ENCODE results near the gene FBXW11. TPM values are rescaled to one million over a fixed set of nuclear protein-coding genes. Genes with fewer than 3 reads are reported as not detected.
A peak's percentile ranks its signal among the peaks of the same experiment; 100 is the strongest.

Gene FBXW11
- total and polyA plus RNA-seq, 2 of the 13 experiments (the other 11 are each of a cell fraction or from before 2014, with no cell fraction given) = 31.7 to 53.6 TPM

DNA sequence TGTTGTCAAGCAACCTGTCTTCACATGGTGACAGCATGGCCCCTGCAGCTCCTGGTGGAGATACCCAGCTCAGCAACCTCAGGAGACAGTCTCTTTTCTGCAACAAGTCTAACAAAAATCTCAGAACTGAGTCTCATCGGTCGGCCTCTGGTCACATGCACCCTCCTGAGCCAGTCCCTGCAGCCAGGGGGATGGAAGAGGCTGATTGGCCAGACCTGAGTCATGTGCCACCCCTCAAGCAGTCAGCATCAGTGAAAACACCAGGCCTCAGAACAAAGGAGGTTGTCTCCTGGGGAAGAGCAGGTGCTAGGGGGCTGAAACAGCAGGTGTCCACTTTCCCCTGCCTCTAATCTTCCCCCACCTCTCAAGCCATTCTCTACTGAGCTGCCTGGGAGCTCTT is 166.4 kb downstream of the FBXW11 start:
- Histone ChIP-seq H3K4me2 (ENCODE audit: low read depth, low read length) (no peak overlapping the region), H3K79me2 (ENCODE audit: insufficient read depth, low read length) (no peaks in the 10 kb centered on the region), H3K4me1 (ENCODE audit: insufficient read depth, low read length) (no peaks in the 10 kb centered on the region), H2AFZ (ENCODE audit: low read length) (no peak overlapping the region), H3K27me3 (ENCODE audit: control insufficient read depth in 1 of 2, insufficient read depth in 2 of 2, low read length in 2 of 2) (no peaks in the 10 kb centered on the region; a peak in 1 of 5 replicates), H3K36me3 (replicated peaks in 1 of 2; ENCODE audit: control insufficient read depth in 1 of 2, insufficient read depth in 2 of 2, low read length in 2 of 2) (no peaks in the 10 kb centered on the region), H3K27ac (ENCODE audit: extremely low read length, insufficient read depth, low read length) (no peak overlapping the region), H4K20me1 (ENCODE audit: insufficient read depth, low read length) (no peaks in the 10 kb centered on the region), H3K9ac (ENCODE audit: insufficient read depth, low read depth, low read length) (no peak overlapping the region), H3K9me3 (ENCODE audit: low read length) (no peaks in the 10 kb centered on the region), H3K4me3 (replicated peaks in 1 of 3; ENCODE audit: insufficient read depth in 1 of 3, low read depth in 2 of 3, low read length in 3 of 3) (no peak overlapping the region)
- in situ Hi-C loops (cut with HindIII; ENCODE audit: extremely low pct_ligation_motif_present, low pct_unique_long_range_greater_than_20kb) = no loop called here
- ATAC-seq (peak; percentile 45), FAIRE-seq (no peak), DNase-seq (ENCODE audit: low spot score) (no peak)
- TF ChIP-seq GATAD2A (CRISPR knock-in tag; IDR thresholded peaks at IDR 0.05) = no peak
- no peak for TF ChIP-seq TBP (CRISPR knock-in tag; IDR thresholded peaks at IDR 0.05)
- TF ChIP-seq, protein P1, sequence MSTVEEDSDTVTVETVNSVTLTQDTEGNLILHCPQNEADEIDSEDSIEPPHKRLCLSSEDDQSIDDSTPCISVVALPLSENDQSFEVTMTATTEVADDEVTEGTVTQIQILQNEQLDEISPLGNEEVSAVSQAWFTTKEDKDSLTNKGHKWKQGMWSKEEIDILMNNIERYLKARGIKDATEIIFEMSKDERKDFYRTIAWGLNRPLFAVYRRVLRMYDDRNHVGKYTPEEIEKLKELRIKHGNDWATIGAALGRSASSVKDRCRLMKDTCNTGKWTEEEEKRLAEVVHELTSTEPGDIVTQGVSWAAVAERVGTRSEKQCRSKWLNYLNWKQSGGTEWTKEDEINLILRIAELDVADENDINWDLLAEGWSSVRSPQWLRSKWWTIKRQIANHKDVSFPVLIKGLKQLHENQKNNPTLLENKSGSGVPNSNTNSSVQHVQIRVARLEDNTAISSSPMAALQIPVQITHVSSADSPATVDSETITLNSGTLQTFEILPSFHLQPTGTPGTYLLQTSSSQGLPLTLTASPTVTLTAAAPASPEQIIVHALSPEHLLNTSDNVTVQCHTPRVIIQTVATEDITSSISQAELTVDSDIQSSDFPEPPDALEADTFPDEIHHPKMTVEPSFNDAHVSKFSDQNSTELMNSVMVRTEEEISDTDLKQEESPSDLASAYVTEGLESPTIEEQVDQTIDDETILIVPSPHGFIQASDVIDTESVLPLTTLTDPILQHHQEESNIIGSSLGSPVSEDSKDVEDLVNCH (CRISPR knock-in tag; IDR thresholded peaks at IDR 0.05) = no peak
- TF ChIP-seq NFYC (CRISPR knock-in tag; IDR thresholded peaks at IDR 0.05) = peak; percentile 31; the same call in 1 of the 2 replicates
- TF ChIP-seq, protein P2, sequence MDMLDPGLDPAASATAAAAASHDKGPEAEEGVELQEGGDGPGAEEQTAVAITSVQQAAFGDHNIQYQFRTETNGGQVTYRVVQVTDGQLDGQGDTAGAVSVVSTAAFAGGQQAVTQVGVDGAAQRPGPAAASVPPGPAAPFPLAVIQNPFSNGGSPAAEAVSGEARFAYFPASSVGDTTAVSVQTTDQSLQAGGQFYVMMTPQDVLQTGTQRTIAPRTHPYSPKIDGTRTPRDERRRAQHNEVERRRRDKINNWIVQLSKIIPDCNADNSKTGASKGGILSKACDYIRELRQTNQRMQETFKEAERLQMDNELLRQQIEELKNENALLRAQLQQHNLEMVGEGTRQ (IDR thresholded peaks at IDR 0.05; ENCODE audit: low read depth, low read length) = 0 out of 2 replicates have a peak, but pooled peaks have one; percentile 27
- TF ChIP-seq, protein P2 (CRISPR knock-in tag; IDR thresholded peaks at IDR 0.05; ENCODE audit: borderline replicate concordance) = no peak
- WGBS (ENCODE audit: low lambda C conversion rate) = 36% methylated on average over 2 of the region's 2 CpGs
- BruUV-seq (replicated peaks) = no TSS peak
- ChIA-PET POLR2A (no interaction called here), CTCF (ENCODE audit: low intra/inter-chr PET ratio, low total read pairs) (no interaction called here)
- intact Hi-C loops (cut with micrococcal nuclease; ENCODE audit: unreplicated experiment) = no loop called here

Measured in HepG2 (cell line).